Prostate gland (tissue), 2 donors: ENCODE data around the gene IL20RA. TPM values are rescaled to one million over a fixed set of nuclear protein-coding genes. Genes with fewer than 3 reads are reported as not detected.

Experiments
- DNase-seq: peaks from one replicate; pipeline ENCODE4 v3.0.0-alpha.2; 2019; ENCODE audit warnings: low spot score
- H3K27ac ChIP-seq, 2 donors: fragments of 200-600 bp; sonication (generic); 2 replicates each; pipeline ENCODE4 v1.5.1; 2017 to 2019
- H3K27me3 ChIP-seq: fragments of 200-600 bp; sonication (generic); replicated peaks from 2 replicates; pipeline ENCODE4 v1.5.1; 2019; ENCODE audit not compliant: insufficient read depth
- H3K36me3 ChIP-seq, 2 donors: fragments of 200-600 bp; sonication (generic); 1 replicate in 1 of 2; 2 replicates in 1 of 2; pipeline versions ENCODE4 v1.5.1 to v1.8.1; 2017 to 2019
- H3K4me1 ChIP-seq: fragments of 200-600 bp; sonication (generic); replicated peaks from 2 replicates; pipeline ENCODE4 v1.5.1; 2019
- H3K4me3 ChIP-seq, 2 donors: fragments of 200-600 bp; sonication (generic); 2 replicates each; pipeline ENCODE4 v1.5.1; 2017 to 2019
- H3K9me3 ChIP-seq: fragments of 200-600 bp; sonication (generic); 2 replicates; pipeline ENCODE4 v1.5.1; 2017
- CTCF ChIP-seq, 4 experiments: fragments of 200-600 bp in 2 of 4; fragments of 450-650 bp in 2 of 4; sonication (generic) in 2 of 4; IDR thresholded peaks; 1 replicate in 3 of 4; 2 replicates in 1 of 4; pipeline ENCODE4 v1.5.1; 2016 to 2019; ENCODE audit warnings: antibody characterized with exemption in 4 of 4, mild to moderate bottlenecking in 2 of 4, moderate library complexity in 2 of 4
- POLR2A ChIP-seq: fragments of 450-650 bp; IDR thresholded peaks from one replicate; pipeline ENCODE4 v1.6.1; 2016; ENCODE audit warnings: antibody characterized with exemption, mild to moderate bottlenecking
- POLR2AphosphoS5 ChIP-seq: sonication (generic); formaldehyde crosslinking; IDR thresholded peaks from one replicate; pipeline ENCODE4 v1.6.1; 2017; ENCODE audit warnings: antibody characterized with exemption
- WGBS: methylation state at CpG from one replicate; pipeline ENCODE4 v1.1.5; 2018; 5-methylcytosine and 5-hydroxymethylcytosine counted together
- intact Hi-C: fragments of 100-400 bp; cut with DNase I; formaldehyde crosslinking; loops from one replicate; pipeline ENCODE4 v1.14.2; 2022
- total RNA-seq, 2 donors: library from RNA; depleted of rRNA; stranded (reverse); fragments of >200 nt; gene quantifications; one replicate each; pipeline ENCODE4 v1.1.0, GENCODE V29; 2016

IL20RA gene
- total RNA-seq, 2 donors from 2014 or later, result 19.9 to 25.3 TPM

- Histone ChIP-seq H3K4me1 (peaks cover 4% of the 10 kb centered on the region), H3K36me3 (no peaks in the 10 kb centered on the region), H3K27ac (peak overlapping the region; percentile 28 to 94), H3K4me3 (no peak overlapping the region), H3K27me3 (no peaks in the 10 kb centered on the region), H3K9me3 (no peaks in the 10 kb centered on the region)
- intact Hi-C loops, result no loop called here
- peak; percentile 73 for TF ChIP-seq POLR2AphosphoS5
- no peak for TF ChIP-seq POLR2A
- TF ChIP-seq CTCF (IDR thresholded peaks at IDR 0.05), result no peak
- 71% methylated on average over 5 of the region's 5 CpGs for WGBS
- peak; percentile 33 for DNase-seq
Measured at GRCh38 chr6:137046871-137047412, 2.2 kb upstream of the IL20RA start.

- Histone ChIP-seq H3K27ac (peak overlapping the region; percentile 92 to 94), H3K4me3 (peak overlapping the region in 1 of 2 donors; percentile 78), H3K36me3 (no peaks in the 10 kb centered on the region), H3K27me3 (no peaks in the 10 kb centered on the region), H3K9me3 (no peaks in the 10 kb centered on the region), H3K4me1 (peaks cover 4% of the 10 kb centered on the region)
- 64% methylated on average over 7 of the region's 7 CpGs for WGBS
- no peak for DNase-seq
- TF ChIP-seq POLR2A (no peak), POLR2AphosphoS5 (peak; percentile 18)
- intact Hi-C loops, result no loop called here
Measured at GRCh38 chr6:137045222-137045789, 541 bp upstream of the IL20RA start.

GRCh38 chr6:137043710-137044365 is 927 bp downstream of the IL20RA start:
- Histone ChIP-seq H3K27ac (peak overlapping the region; percentile 92 to 94), H3K4me3 (peak overlapping the region; percentile 78 to 86), H3K4me1 (peaks cover 4% of the 10 kb centered on the region), H3K36me3 (no peaks in the 10 kb centered on the region), H3K9me3 (no peaks in the 10 kb centered on the region), H3K27me3 (no peaks in the 10 kb centered on the region)
- intact Hi-C loops, result no loop called here
- WGBS, result 4% methylated on average over 22 of the region's 42 CpGs
- peak; percentile 33 for DNase-seq
- TF ChIP-seq POLR2AphosphoS5 (peak; percentile 36), POLR2A (no peak)

- no peaks in the 10 kb centered on the region for H3K27me3 ChIP-seq
- no peak overlapping the region for H3K4me3 ChIP-seq
- no peak overlapping the region for H3K27ac ChIP-seq
- H3K4me1 ChIP-seq, result no peaks in the 10 kb centered on the region
- no peak for DNase-seq
- no peaks in the 10 kb centered on the region for H3K9me3 ChIP-seq
- no peak for TF ChIP-seq CTCF (IDR thresholded peaks at IDR 0.05)
- no peak for TF ChIP-seq POLR2A
- no peak for TF ChIP-seq POLR2AphosphoS5
- H3K36me3 ChIP-seq, result no peaks in the 10 kb centered on the region
- intact Hi-C loops, result no loop called here
Measured at GRCh38 chr6:137040393-137040792, 4.4 kb downstream of the IL20RA start.

- H3K27me3 ChIP-seq, result no peaks in the 10 kb centered on the region
- no peaks in the 10 kb centered on the region for H3K36me3 ChIP-seq
- 78% methylated on average over 4 of the region's 4 CpGs for WGBS
- no peak overlapping the region for H3K27ac ChIP-seq
- no peaks in the 10 kb centered on the region for H3K4me1 ChIP-seq
- no peak for TF ChIP-seq CTCF (IDR thresholded peaks at IDR 0.05)
- TF ChIP-seq POLR2A, result no peak
- no peak for TF ChIP-seq POLR2AphosphoS5
- intact Hi-C loops, result no loop called here
- DNase-seq, result no peak
- no peak overlapping the region for H3K4me3 ChIP-seq
- H3K9me3 ChIP-seq, result no peaks in the 10 kb centered on the region
Measured at GRCh38 chr6:137039010-137039409, 5.8 kb downstream of the IL20RA start.
